HK-2 (cell line): ENCODE data around the gene MSI2.

Experiments used
- DNase-seq: peaks from one replicate; pipeline ENCODE4 v3.0.0-alpha.2; 2018; ENCODE audit not compliant: unreplicated experiment

Gene MSI2

DNA sequence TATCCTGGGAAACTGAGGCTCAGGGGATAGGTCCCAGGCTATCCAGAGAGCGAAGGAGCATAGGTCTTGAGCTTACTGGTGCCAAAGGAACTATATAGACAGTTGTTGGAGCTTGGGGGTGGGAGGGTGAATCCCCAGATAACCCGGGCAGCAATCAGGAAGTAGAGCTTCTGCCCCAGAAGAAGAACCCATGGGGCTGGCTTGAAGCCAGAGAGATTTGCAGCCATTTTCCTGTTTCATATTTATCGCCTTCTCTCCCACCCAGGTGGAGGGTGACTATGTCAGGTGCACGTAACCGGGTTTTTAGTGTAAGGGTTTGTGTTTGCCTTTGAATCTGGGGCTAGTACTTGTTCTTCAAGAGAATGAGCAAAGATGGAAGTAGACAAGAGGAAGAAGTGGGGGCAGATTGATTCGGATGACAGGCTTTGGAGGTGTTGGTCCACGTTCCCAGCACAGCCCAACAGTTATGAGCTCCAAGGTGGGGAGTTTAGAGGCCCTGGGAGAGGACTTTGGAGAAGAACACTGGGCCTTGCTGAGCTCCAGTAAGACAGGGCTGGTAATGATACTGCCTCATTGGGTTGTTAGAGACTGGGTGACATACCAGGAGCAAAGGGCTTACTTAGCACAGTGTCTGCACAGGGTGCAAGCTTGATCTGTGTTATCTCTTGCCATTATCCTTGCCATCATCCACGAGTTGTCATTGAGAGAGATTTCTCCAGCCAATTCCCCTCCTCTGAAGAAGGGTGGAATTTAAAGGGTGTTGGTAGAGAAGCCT lies 343.1 kb downstream of the MSI2 start:
- no peak for DNase-seq

DNA sequence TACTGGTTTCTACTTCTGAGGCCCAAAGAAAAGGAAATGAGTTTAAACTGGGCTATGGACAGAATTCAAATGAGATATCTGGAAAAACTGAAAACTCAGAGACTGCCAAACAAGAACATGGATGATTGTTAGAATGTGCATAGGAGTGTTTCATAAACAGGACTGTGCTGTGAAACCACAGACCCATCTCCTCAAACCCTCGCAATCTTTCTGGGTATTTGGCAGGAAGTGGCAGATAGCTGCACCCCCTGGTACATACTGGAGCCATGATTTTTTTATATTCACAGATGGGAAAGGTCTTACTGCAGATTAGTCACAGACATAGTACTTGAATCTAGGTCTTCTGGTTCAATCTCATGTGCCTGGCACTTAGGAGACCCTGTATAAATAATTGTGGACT lies 343.8 kb downstream of the MSI2 start:
- DNase-seq: no peak

- DNase-seq: no peak
Measured at GRCh38 chr17:57601143-57601735, 344.9 kb downstream of the MSI2 start.

- no peak for DNase-seq
Measured at GRCh38 chr17:57602896-57603295, 346.6 kb downstream of the MSI2 start.

GRCh38 chr17:57603546-57603945 lies 347.2 kb downstream of the MSI2 start:
- no peak for DNase-seq

- DNase-seq: no peak
Measured at GRCh38 chr17:57603978-57604377, 347.7 kb downstream of the MSI2 start.

GRCh38 chr17:57604771-57605674 lies 348.7 kb downstream of the MSI2 start:
- no peak for DNase-seq

DNA sequence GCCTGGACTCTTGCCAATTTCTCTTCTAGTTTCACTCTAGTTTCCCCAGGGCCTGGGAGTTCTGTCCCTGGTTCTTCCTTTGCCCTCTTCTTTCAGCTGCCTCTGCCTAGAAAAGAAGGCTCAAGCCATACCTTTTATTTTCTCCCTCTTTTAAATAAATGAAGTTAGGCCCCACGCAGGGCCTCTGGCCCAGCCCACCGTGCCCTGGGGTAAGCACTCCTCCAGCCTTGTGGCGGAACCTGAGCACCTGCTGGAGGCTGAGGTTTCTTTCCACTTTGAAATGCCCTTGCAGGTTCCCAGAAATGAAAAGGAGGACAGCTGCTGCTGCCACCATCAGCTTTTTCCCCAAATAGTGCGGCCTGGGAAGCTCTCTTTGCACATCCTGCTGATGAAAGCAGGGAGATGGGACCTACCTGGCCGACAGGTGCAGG lies 349.4 kb downstream of the MSI2 start:
- DNase-seq: no peak

- DNase-seq: no peak
Measured at GRCh38 chr17:57606111-57606875, 350.0 kb downstream of the MSI2 start.

- no peak for DNase-seq
Measured at GRCh38 chr17:57607553-57608120, 351.3 kb downstream of the MSI2 start.

DNA sequence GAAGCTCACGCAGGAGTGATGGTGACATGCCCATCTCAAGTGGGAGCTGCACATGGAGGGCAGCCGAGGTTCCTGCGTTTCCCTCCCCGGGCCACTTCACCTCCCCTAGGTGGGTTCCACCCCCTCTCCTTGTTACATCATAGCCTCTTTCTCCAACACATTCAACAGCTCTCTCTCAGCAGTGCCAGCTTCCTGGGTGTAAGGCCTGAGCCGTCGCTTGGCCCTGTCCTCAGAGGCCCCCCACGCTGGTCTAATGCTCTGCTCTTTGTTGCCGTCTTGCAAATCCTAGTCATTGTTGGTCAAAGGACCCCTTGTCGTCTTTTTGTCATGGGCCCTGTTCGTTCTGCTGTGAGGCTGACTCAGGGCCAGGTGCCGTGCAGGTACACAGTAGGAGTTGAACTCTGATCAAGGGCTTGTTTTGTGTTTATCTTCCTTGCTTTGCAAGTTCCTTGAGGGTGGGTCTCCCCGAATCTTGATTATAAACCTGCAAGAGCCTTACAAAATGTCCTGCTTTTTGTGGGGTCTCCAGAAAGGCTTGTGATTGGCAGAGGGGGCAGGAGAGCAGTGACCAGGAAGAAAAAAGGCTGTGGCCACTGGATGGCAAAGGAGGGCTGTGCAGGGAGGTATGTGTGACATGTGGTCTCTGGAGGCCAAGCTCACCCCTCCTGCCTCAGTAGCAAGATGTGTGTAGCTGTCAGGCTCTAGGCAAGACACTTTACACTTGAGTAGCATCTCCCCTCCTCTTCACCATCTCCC lies 352.2 kb downstream of the MSI2 start:
- DNase-seq: no peak

- no peak for DNase-seq
Measured at GRCh38 chr17:57609125-57609877, 353.0 kb downstream of the MSI2 start.

- DNase-seq: no peak
Measured at GRCh38 chr17:57609878-57610270, 353.6 kb downstream of the MSI2 start.

DNA sequence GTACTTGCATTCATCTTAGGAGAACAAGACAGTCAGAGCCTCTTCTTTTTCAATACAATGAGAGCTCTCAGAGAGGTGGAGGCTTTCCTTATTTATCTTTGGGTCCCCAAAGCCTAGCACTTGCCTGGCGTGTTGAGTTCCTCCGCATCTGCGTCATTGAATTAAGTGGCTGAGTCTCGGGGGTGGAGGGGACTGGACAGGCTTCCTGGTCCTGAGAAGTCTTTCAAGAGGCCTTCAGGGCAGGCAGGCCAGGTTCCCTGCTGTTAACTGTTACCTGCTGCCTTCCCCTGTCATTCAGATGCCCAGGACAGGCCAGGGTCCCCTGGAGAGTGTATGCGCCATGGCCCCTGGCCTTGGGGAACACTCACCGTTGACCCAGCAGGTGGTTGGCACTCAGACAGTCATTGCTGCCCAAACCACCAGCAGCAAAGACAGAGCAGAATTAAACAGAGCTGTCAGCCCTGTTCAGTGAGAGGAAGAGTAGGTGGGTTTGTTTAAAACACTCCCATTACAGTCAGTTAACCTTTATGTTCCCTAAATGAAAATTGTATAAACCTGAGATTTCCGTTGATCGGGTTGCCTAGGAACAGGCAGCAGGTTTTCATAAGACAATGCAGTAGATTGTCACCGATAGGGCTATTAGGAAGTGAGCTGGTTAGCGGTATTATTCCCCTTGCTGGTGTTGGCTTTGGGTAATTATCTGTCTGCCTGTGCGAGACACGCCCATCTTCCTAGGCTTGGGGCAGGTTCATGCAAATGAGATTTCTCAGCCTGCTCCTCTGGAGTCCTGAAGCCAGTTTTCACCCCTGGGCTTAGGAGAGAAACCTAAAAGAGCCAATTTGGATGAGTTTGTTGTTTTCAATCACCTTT lies 356.1 kb downstream of the MSI2 start:
- DNase-seq: no peak

DNA sequence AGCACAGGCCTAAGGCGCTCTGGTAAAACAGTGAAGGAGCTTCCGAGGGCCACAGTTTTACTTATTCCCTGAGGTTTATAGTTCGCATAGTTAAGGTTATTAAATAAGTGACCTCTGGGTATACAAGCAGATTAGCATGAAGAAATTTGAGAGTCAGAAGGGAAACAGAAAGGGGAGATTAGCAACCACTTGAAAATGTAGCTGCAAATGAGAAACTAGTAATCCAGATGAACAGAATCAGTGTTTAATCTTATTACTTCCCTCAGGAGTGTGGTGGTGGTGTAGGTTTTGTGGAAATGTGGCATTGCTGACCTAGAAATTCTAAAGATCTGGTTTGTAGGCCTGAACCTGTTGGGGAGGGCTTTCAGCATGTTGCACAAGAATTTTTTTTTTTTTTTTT lies 358.4 kb downstream of the MSI2 start:
- no peak for DNase-seq

DNA sequence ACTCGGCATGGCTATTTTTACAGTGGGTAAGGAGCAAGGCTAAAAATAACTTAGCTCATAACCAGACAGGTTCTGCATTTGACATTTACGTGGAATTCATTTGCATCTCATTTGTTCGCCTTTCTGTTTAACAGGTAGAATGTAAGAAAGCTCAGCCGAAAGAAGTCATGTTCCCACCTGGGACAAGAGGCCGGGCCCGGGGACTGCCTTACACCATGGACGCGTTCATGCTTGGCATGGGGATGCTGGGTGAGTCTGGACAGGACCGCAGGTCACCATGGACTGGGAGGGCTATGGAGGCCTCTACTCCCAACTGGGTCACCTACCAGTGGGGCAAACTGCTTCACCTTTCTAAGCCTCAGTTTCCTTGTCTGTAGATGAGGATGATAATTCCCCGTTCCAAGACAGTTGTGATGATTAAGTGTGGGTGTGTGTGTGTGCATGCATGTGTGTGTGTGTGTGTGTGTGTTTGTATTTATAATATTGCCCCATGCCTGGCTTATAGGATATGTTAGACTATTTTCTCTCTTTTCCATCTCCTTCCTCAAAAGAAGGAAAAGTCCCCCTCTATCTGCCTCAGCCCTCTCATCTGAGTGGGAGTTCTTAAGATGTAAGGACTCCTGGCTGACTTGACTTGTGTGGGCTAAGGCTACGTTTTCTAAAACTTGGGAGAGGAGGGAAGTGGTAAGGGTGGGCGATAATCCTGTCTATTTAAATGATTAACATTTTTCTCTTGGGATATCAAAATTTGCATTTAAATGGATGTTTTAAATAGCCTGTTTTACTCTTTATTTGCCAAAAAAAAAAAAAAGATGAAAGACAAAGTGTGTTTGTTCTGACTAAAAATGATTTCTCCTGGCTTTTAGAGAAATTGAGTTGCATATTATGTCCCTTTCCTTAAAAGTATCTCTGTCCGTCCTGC lies 359.8 kb downstream of the MSI2 start:
- no peak for DNase-seq

DNA sequence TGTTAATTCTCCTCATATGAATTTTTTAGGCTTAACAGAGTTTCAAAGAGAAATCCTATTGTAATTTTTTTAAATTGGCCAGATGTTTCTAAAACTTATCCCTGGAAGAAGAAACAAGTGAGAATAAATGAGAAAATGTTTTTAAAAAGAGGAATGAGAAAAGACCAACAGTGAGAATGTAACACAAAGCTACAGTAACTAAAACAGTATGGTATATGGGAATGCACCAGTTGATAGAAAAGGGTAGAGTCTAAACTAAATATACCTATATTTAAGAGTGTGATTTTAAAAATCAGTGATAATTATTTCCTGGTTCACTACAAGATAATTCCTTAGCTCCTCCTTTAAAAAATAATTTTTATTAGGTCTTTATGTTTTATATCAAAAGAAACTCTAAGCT lies 360.9 kb downstream of the MSI2 start:
- DNase-seq: no peak
